Measurements from ENCODE around the gene VRK3.

DNA sequence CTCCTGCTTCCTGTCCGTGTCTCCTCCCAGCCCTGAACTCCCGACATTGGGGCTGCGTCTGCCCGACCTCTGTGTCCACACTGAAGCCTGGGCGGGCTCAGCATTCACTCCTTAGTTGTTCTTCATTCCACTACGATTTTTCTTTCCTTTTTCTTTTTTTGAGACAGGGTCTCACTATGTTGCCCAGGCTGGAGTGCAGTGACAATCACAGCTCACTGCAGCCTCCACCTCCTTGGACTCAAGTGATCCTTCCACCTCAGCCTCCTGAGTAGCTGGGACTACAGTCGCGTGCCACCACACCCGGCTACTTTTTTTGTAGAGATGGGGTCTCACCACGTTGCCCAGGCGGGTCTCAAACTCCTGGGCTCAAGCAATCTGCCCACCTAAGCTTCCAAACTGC lies 40.7 kb downstream of the VRK3 start:
- TF ChIP-seq GATA2 (IDR thresholded peaks at IDR 0.05; ENCODE audit: low read depth, low read length): no peak
- TF ChIP-seq GATA3 (IDR thresholded peaks at IDR 0.05; ENCODE audit: low read depth, low read length): no peak
